ENCODE data around the gene CT45A6. TPM values are rescaled to one million over a fixed set of nuclear protein-coding genes. Genes with fewer than 3 reads are reported as not detected.
"Not testable (repeated sequence)": the region's sequence is repeated elsewhere in the genome, so short reads cannot be mapped to it uniquely, and the experiment has no call there.

CT45A6 gene
- not detected in 2 replicates for total RNA-seq (2021)
- Bru-seq, nascent RNA = not detected
- BruChase-seq, experiment 1, labeled RNA remaining after a 2-hour chase = not detected
- not detected for BruChase-seq, experiment 2, labeled RNA remaining after a 6-hour chase
- long read RNA-seq = 0 reads

DNA sequence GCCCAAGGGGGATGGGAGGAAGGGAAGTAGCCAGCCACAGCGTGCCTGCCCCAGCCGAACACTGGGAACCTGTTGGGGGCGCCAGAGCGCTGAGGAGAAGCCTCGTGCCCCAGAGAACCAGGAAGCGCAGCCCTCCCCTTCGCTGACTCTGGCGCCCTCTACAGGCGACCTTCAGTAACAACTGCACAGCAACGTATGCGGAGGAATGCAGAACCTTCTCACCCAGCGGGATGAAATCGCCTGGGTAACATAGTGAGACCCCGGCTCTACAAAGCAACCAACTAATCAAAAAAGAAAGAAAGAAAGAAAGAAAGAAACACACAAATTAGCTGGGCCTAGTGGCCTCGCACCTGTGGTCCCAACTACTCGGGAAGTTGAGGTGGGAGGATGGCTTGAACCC is at the start of gene CT45A6:
Gene CT45A6, minus strand, starts transcription at position 101 of the 400 bp plus-strand sequence. CDS start 3,794 bp downstream, outside the sequence.
- BruUV-seq (replicated peaks); intact Hi-C loops (cut with micrococcal nuclease; ENCODE audit: unreplicated experiment); H4K20me1 ChIP-seq (ENCODE audit: insufficient read depth); POLR2A ChIA-PET (ENCODE audit: unreplicated experiment); H3K79me2 ChIP-seq (ENCODE audit: low read depth); H3K4me2 ChIP-seq; H3K36me3 ChIP-seq (ENCODE audit: low read depth); H3K4me1 ChIP-seq (replicated peaks; ENCODE audit: insufficient read depth); H3K4me3 ChIP-seq; H3K27ac ChIP-seq; H3K9me2 ChIP-seq (ENCODE audit: insufficient read depth); H3K9me3 ChIP-seq (ENCODE audit: insufficient read depth, low read depth); CTCF ChIA-PET; H2AFZ ChIP-seq; H3K27me3 ChIP-seq (ENCODE audit: insufficient read depth, low read depth); H3F3A ChIP-seq (ENCODE audit: insufficient read depth, low read depth); DNase-seq: not testable (repeated sequence)

DNA sequence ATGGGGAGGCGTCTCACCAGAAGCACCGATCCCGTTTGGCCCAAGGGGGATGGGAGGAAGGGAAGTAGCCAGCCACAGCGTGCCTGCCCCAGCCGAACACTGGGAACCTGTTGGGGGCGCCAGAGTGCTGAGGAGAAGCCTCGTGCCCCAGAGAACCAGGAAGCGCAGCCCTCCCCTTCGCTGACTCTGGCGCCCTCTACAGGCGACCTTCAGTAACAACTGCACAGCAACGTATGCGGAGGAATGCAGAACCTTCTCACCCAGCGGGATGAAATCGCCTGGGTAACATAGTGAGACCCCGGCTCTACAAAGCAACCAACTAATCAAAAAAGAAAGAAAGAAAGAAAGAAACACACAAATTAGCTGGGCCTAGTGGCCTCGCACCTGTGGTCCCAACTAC is 34.6 kb upstream of the CT45A6 start, which contains the start of gene CT45A7:
Gene CT45A7, minus strand, starts transcription at position 101 of the 400 bp plus-strand sequence. CDS start 3,747 bp downstream, outside the sequence.
- CTCF ChIA-PET; H4K20me1 ChIP-seq (ENCODE audit: insufficient read depth); H3K36me3 ChIP-seq (ENCODE audit: low read depth); H3K27ac ChIP-seq; intact Hi-C loops (cut with micrococcal nuclease; ENCODE audit: unreplicated experiment); H3K9me2 ChIP-seq (ENCODE audit: insufficient read depth); H3K9me3 ChIP-seq (ENCODE audit: insufficient read depth, low read depth); H3K27me3 ChIP-seq (ENCODE audit: insufficient read depth, low read depth); H3K4me1 ChIP-seq (replicated peaks; ENCODE audit: insufficient read depth); POLR2A ChIA-PET (ENCODE audit: unreplicated experiment); H3F3A ChIP-seq (ENCODE audit: insufficient read depth, low read depth); H2AFZ ChIP-seq; H3K4me3 ChIP-seq; BruUV-seq (replicated peaks); H3K79me2 ChIP-seq (ENCODE audit: low read depth); DNase-seq; H3K4me2 ChIP-seq: not testable (repeated sequence)

DNA sequence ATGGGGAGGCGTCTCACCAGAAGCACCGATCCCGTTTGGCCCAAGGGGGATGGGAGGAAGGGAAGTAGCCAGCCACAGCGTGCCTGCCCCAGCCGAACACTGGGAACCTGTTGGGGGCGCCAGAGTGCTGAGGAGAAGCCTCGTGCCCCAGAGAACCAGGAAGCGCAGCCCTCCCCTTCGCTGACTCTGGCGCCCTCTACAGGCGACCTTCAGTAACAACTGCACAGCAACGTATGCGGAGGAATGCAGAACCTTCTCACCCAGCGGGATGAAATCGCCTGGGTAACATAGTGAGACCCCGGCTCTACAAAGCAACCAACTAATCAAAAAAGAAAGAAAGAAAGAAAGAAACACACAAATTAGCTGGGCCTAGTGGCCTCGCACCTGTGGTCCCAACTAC is 17.3 kb upstream of the CT45A6 start, which contains the start of gene CT45A2:
Gene CT45A2, minus strand, starts transcription at position 101 of the 400 bp plus-strand sequence. CDS start 3,747 bp downstream, outside the sequence.
- H3K36me3 ChIP-seq (ENCODE audit: low read depth); H4K20me1 ChIP-seq (ENCODE audit: insufficient read depth); DNase-seq; H3K27ac ChIP-seq; POLR2A ChIA-PET (ENCODE audit: unreplicated experiment); H3K79me2 ChIP-seq (ENCODE audit: low read depth); H3F3A ChIP-seq (ENCODE audit: insufficient read depth, low read depth); H3K9me2 ChIP-seq (ENCODE audit: insufficient read depth); intact Hi-C loops (cut with micrococcal nuclease; ENCODE audit: unreplicated experiment); H3K4me3 ChIP-seq; BruUV-seq (replicated peaks); H2AFZ ChIP-seq; H3K4me1 ChIP-seq (replicated peaks; ENCODE audit: insufficient read depth); H3K9me3 ChIP-seq (ENCODE audit: insufficient read depth, low read depth); H3K4me2 ChIP-seq; H3K27me3 ChIP-seq (ENCODE audit: insufficient read depth, low read depth); CTCF ChIA-PET: not testable (repeated sequence)

DNA sequence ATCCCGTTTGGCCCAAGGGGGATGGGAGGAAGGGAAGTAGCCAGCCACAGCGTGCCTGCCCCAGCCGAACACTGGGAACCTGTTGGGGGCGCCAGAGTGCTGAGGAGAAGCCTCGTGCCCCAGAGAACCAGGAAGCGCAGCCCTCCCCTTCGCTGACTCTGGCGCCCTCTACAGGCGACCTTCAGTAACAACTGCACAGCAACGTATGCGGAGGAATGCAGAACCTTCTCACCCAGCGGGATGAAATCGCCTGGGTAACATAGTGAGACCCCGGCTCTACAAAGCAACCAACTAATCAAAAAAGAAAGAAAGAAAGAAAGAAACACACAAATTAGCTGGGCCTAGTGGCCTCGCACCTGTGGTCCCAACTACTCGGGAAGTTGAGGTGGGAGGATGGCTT is 17.2 kb downstream of the CT45A6 start, which contains the start of gene CT45A5:
Gene CT45A5, minus strand, starts transcription at position 101 of the 400 bp plus-strand sequence. CDS start 3,774 bp downstream, outside the sequence.
- CTCF ChIA-PET; H3K4me3 ChIP-seq; H3K9me2 ChIP-seq (ENCODE audit: insufficient read depth); BruUV-seq (replicated peaks); DNase-seq; H3K27ac ChIP-seq; intact Hi-C loops (cut with micrococcal nuclease; ENCODE audit: unreplicated experiment); H4K20me1 ChIP-seq (ENCODE audit: insufficient read depth); POLR2A ChIA-PET (ENCODE audit: unreplicated experiment); H2AFZ ChIP-seq; H3K36me3 ChIP-seq (ENCODE audit: low read depth); H3F3A ChIP-seq (ENCODE audit: insufficient read depth, low read depth); H3K79me2 ChIP-seq (ENCODE audit: low read depth); H3K4me1 ChIP-seq (replicated peaks; ENCODE audit: insufficient read depth); H3K4me2 ChIP-seq; H3K27me3 ChIP-seq (ENCODE audit: insufficient read depth, low read depth); H3K9me3 ChIP-seq (ENCODE audit: insufficient read depth, low read depth): not testable (repeated sequence)

- H4K20me1 ChIP-seq (ENCODE audit: insufficient read depth); intact Hi-C loops (cut with micrococcal nuclease; ENCODE audit: unreplicated experiment); H3K9me2 ChIP-seq (ENCODE audit: insufficient read depth); H3K9me3 ChIP-seq (ENCODE audit: insufficient read depth, low read depth); BruUV-seq (replicated peaks); H3K4me1 ChIP-seq (replicated peaks; ENCODE audit: insufficient read depth); H3K36me3 ChIP-seq (ENCODE audit: low read depth); POLR2A ChIA-PET (ENCODE audit: unreplicated experiment); H3F3A ChIP-seq (ENCODE audit: insufficient read depth, low read depth); H3K4me3 ChIP-seq; H3K4me2 ChIP-seq; H2AFZ ChIP-seq; H3K27ac ChIP-seq; H3K27me3 ChIP-seq (ENCODE audit: insufficient read depth, low read depth); DNase-seq; CTCF ChIA-PET; H3K79me2 ChIP-seq (ENCODE audit: low read depth): not testable (repeated sequence)
Measured at GRCh38 chrX:135768091-135768490, 34.5 kb downstream of the CT45A6 start, which contains the start of gene CT45A3. Gene CT45A3, minus strand, starts transcription at chrX:135768191. Its CDS starts 3,747 bp downstream, at chrX:135764444.

GRCh38 chrX:135744739-135745138 is 57.8 kb downstream of the CT45A6 start:
- intact Hi-C loops (cut with micrococcal nuclease; ENCODE audit: unreplicated experiment); H3K4me3 ChIP-seq; CTCF ChIA-PET; H3K4me1 ChIP-seq (replicated peaks; ENCODE audit: insufficient read depth); H3K27me3 ChIP-seq (ENCODE audit: insufficient read depth, low read depth); H4K20me1 ChIP-seq (ENCODE audit: insufficient read depth); BruUV-seq (replicated peaks); H3F3A ChIP-seq (ENCODE audit: insufficient read depth, low read depth); H3K79me2 ChIP-seq (ENCODE audit: low read depth); H3K27ac ChIP-seq; POLR2A ChIA-PET (ENCODE audit: unreplicated experiment); DNase-seq; H3K9me2 ChIP-seq (ENCODE audit: insufficient read depth); H3K9me3 ChIP-seq (ENCODE audit: insufficient read depth, low read depth); H2AFZ ChIP-seq; H3K4me2 ChIP-seq; H3K36me3 ChIP-seq (ENCODE audit: low read depth): not testable (repeated sequence)

All from PC-9 (cell line).